CD4-positive, CD25-positive, alpha-beta regulatory T cell (primary cell): Measurements from ENCODE around the gene TMCO6. TPM values are rescaled to one million over a fixed set of nuclear protein-coding genes. Genes with fewer than 3 reads are reported as not detected.
"Not testable (repeated sequence)": the region's sequence is repeated elsewhere in the genome, so short reads cannot be mapped to it uniquely, and the experiment has no call there.

ENCODE experiments used
- ATAC-seq, 2 donors: fragments of 150-1000 bp; cut with Tn5 transposase; one replicate each; pipeline ENCODE4 v1.10.0; 2021; ENCODE audit warnings: low read depth in 2 of 2, moderate number of reproducible peaks in 2 of 2, moderate library complexity in 1 of 2
- DNase-seq, 3 donors: peaks; one replicate each; pipeline versions ENCODE4 v3.0.0 to v3.0.0-alpha.2; 2012 to 2022; ENCODE audit warnings: mixed read lengths in 1 of 3
- H3K27ac ChIP-seq: one replicate; pipeline ENCODE4 v1.7.0; 2013; ENCODE audit warnings: mild to moderate bottlenecking, low read length; ENCODE audit not compliant: insufficient read depth, poor library complexity, severe bottlenecking
- H3K27me3 ChIP-seq: one replicate; pipeline ENCODE4 v1.7.0; 2013; ENCODE audit warnings: low read length; ENCODE audit not compliant: control insufficient read depth, insufficient read depth
- H3K36me3 ChIP-seq: one replicate; pipeline ENCODE4 v1.7.0; 2013; ENCODE audit warnings: mild to moderate bottlenecking, low read length, moderate library complexity; ENCODE audit not compliant: control insufficient read depth, insufficient read depth
- H3K4me1 ChIP-seq: 2 replicates; pipeline ENCODE4 v1.7.0; 2013; ENCODE audit warnings: mild to moderate bottlenecking, low read length; ENCODE audit not compliant: insufficient read depth, control insufficient read depth, poor library complexity, severe bottlenecking
- H3K4me3 ChIP-seq: one replicate; pipeline ENCODE4 v1.7.0; 2013; ENCODE audit warnings: low read depth, mild to moderate bottlenecking, low read length, moderate library complexity
- H3K9me3 ChIP-seq, 2 experiments: 1 replicate in 1 of 2; 2 replicates in 1 of 2; pipeline ENCODE4 v1.7.0; 2013; ENCODE audit warnings: low read length in 2 of 2, mild to moderate bottlenecking in 1 of 2, moderate library complexity in 1 of 2; ENCODE audit not compliant: control insufficient read depth in 2 of 2
- H3K27ac Mint-ChIP-seq, 3 donors: one replicate each; pipeline ENCODE4 v1.8.0; 2020 to 2022; ENCODE audit warnings: mild to moderate bottlenecking in 3 of 3, mixed read lengths in 3 of 3, moderate library complexity in 2 of 3
- H3K27me3 Mint-ChIP-seq: one replicate; pipeline ENCODE4 v1.8.0; 2022; ENCODE audit warnings: mild to moderate bottlenecking, mixed read lengths
- H3K36me3 Mint-ChIP-seq: one replicate; pipeline ENCODE4 v1.8.0; 2020; ENCODE audit warnings: mixed read lengths
- H3K4me1 Mint-ChIP-seq, 4 donors: one replicate each; pipeline ENCODE4 v1.8.0; 2020 to 2022; ENCODE audit warnings: mixed read lengths in 4 of 4, mild to moderate bottlenecking in 1 of 4
- H3K4me3 Mint-ChIP-seq, 4 donors: one replicate each; pipeline ENCODE4 v1.8.0; 2020 to 2022; ENCODE audit warnings: mild to moderate bottlenecking in 4 of 4, mixed read lengths in 4 of 4, moderate library complexity in 3 of 4
- H3K9me3 Mint-ChIP-seq, 7 donors: one replicate each; pipeline ENCODE4 v1.8.0; 2020 to 2022; ENCODE audit warnings: mixed read lengths in 7 of 7, mild to moderate bottlenecking in 3 of 7, moderate library complexity in 2 of 7
- polyA plus RNA-seq, 4 donors: library from polyadenylated mRNA; unstranded; fragments of 300-500 nt; fragmentation: Illumina TruSeq; gene quantifications; one replicate each; pipeline ENCODE4 v1.2.3, GENCODE V29; 2021
- total RNA-seq: library from RNA; stranded (reverse); gene quantifications from one replicate; pipeline ENCODE4 v1.2.3, GENCODE V29; 2022

The TMCO6 gene
- total and polyA plus RNA-seq, 5 donors from 2014 or later = 17.0 to 24.1 (median 18.6) TPM

DNA sequence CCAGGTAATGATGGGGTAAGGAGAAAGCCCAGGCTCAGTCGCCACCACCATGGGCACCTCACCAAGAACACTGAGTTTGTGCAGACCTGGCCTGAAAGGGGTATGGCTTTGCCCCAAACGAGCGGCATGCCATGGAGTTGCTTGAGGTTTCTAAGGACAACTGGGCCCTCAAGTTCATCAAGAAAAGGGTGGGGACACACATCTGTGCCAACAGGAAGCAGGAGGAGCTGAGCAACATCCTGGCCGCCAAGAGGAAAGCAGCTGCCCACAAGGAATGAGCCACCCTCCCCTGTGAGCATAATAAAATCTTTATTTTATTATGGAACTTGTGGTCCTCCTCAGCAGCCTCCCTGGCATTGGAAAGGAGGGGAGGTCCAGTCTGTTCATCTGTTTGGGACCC, 30.1 kb upstream of the TMCO6 start:
- Mint-ChIP-seq H3K9me3 (peaks cover 0 to 1% (median 0%) of the 10 kb centered on the region in 7 donors), H3K27ac (no peak overlapping the region), H3K4me3 (no peak overlapping the region), H3K4me1 (peaks cover 0 to 10% (median 3%) of the 10 kb centered on the region in 4 donors), H3K36me3 (no peaks in the 10 kb centered on the region), H3K27me3 (peaks cover 37% of the 10 kb centered on the region)
- DNase-seq = peak in 1 of 3 donors; percentile 11
- peaks cover 10% of the 10 kb centered on the region for H3K27me3 ChIP-seq
- no peaks in the 10 kb centered on the region for H3K4me1 ChIP-seq
- ATAC-seq = no peak
- H3K36me3 ChIP-seq = no peaks in the 10 kb centered on the region
- H3K27ac ChIP-seq = no peak overlapping the region
- no peak overlapping the region for H3K4me3 ChIP-seq
- H3K9me3 ChIP-seq = no peaks in the 10 kb centered on the region

DNA sequence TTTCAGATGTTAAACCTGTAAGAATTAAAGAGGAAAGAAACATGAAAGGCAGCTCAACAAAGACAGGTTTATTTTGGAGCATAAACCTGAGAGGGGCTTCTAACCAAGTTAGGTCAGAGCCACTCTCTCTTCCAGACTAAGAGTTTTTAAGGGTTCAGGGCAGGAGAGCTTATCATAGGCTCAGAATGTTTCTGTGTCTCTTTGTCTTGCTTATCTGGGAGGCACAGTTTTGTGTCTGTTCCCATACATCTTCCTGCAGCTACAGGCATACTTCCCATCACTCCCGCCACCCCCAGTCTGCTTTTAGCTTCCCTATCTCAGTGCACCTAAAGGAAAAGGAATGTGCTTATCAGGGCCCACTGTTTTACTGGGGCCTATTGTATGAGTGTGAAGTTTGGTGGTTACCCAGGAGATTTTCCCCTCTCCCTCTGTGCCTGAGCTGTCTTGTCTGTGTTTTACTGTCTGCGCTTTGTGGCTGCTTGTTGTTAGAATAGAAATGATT, 28.2 kb upstream of the TMCO6 start:
- peaks cover 0 to 1% (median 0%) of the 10 kb centered on the region in 7 donors for H3K9me3 Mint-ChIP-seq
- H3K4me3 Mint-ChIP-seq = no peak overlapping the region
- no peaks in the 10 kb centered on the region for H3K4me1 ChIP-seq
- peaks cover 12% of the 10 kb centered on the region for H3K27me3 ChIP-seq
- no peak overlapping the region for H3K4me3 ChIP-seq
- H3K36me3 ChIP-seq = no peaks in the 10 kb centered on the region
- no peak for ATAC-seq
- no peaks in the 10 kb centered on the region for H3K9me3 ChIP-seq
- H3K4me1 Mint-ChIP-seq = peaks cover 0 to 10% (median 3%) of the 10 kb centered on the region in 4 donors
- H3K27me3 Mint-ChIP-seq = peaks cover 44% of the 10 kb centered on the region
- DNase-seq = no peak
- no peaks in the 10 kb centered on the region for H3K36me3 Mint-ChIP-seq
- H3K27ac Mint-ChIP-seq = peak overlapping the region in 1 of 3 donors; percentile 13
- H3K27ac ChIP-seq = no peak overlapping the region

DNA sequence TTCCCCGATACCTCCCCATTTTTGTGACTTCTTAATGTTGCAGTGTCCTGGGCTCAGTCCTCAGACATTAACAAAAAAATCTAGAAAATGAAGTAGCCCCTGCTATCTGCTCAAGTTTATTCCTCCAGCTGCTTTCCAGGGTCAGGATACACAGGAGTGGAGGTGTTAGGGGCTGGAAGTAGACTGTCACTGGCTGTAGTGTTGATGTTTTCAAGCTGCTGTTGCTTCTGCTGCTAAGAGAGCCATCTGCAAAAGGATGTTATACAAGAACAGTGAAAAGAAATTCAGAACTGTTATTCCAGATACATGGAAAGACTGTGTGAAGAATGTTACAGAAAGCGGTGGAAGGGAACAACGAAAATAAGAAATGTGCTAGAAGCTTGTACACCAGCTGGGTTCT, 16.9 kb upstream of the TMCO6 start:
- DNase-seq (no peak), ATAC-seq (no peak)
- Histone ChIP-seq H3K36me3 (no peaks in the 10 kb centered on the region), H3K27ac (no peak overlapping the region), H3K4me1 (no peaks in the 10 kb centered on the region), H3K4me3 (no peak overlapping the region), H3K27me3 (peaks cover 3% of the 10 kb centered on the region), H3K9me3 (no peaks in the 10 kb centered on the region)
- H3K4me1 Mint-ChIP-seq = no peaks in the 10 kb centered on the region
- no peak overlapping the region for H3K4me3 Mint-ChIP-seq
- H3K27me3 Mint-ChIP-seq = peaks cover 41% of the 10 kb centered on the region
- H3K27ac Mint-ChIP-seq = no peak overlapping the region
- H3K9me3 Mint-ChIP-seq = peaks cover 0 to 2% (median 0%) of the 10 kb centered on the region in 7 donors
- H3K36me3 Mint-ChIP-seq = no peaks in the 10 kb centered on the region

DNA sequence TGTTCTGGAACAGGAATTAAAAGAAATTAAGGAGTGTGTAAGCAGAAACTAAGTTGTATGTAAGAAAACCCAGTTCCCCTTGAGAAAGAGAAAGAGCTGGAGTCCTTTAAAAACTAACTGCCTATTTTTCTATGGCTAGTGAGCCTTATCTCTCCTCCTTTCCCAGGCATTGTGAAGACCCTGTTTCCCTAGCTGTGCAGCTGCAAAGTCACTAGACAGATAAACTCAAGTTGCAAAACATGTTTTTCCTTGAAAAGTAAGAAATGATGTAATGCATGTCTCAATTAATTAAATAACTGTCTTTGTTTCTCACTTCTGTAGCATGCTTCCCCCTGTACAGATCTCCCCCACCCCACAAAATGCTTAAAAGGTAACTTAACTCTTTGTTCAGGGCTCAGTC, 16.2 kb upstream of the TMCO6 start:
- not testable (repeated sequence) for H3K4me3 Mint-ChIP-seq, H3K4me1 Mint-ChIP-seq, H3K27me3 ChIP-seq, ATAC-seq, H3K9me3 ChIP-seq, H3K9me3 Mint-ChIP-seq, H3K4me3 ChIP-seq, H3K36me3 ChIP-seq, DNase-seq, H3K27ac ChIP-seq, H3K4me1 ChIP-seq, H3K27ac Mint-ChIP-seq, H3K36me3 Mint-ChIP-seq
- peaks cover 37% of the 10 kb centered on the region for H3K27me3 Mint-ChIP-seq

DNA sequence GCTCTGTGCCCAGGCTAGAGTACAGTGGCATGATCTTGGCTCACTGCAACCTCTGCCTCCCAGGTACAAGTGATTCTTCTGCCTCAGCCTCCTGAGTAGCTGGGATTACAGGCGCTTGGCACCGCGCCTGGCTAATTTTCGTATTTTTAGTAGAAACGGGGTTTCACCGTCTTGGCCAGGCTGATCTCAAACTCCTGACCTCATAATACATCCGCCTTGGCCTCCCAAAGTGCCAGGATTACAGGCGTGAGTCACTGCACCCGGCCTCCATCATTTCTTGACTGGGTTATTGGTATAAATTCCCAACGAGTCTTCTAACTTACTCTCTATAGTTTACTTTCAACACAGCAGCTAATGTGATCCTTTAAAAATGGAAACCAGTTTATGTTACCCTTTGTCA, 14.4 kb upstream of the TMCO6 start:
- H3K9me3 Mint-ChIP-seq, H3K27ac Mint-ChIP-seq, H3K36me3 ChIP-seq, H3K27ac ChIP-seq, H3K4me3 Mint-ChIP-seq, H3K4me1 Mint-ChIP-seq, H3K36me3 Mint-ChIP-seq, ATAC-seq, H3K27me3 ChIP-seq, DNase-seq, H3K4me1 ChIP-seq, H3K9me3 ChIP-seq, H3K4me3 ChIP-seq: not testable (repeated sequence)
- peaks cover 20% of the 10 kb centered on the region for H3K27me3 Mint-ChIP-seq

DNA sequence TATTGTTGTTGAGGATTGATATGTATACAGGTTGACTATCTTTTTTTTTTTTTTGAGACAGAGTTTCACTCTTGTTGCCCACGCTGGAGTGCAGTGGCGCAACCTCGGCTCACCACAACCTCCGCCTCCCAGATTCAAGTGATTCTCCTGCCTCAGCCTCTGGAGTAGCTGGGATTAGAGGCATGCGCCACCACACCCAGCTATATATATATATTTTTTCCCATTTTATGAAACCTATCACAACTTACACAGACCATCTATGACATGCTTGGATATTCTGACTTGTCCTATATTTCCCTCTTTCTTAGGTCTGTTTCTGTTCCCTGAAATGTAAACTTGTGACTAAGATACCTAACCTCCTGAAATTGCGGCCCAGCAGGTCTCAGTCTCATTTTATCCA, 11.3 kb upstream of the TMCO6 start:
- DNase-seq (no peak), ATAC-seq (no peak)
- Histone ChIP-seq H3K9me3 (no peaks in the 10 kb centered on the region), H3K27ac (no peak overlapping the region), H3K4me3 (no peak overlapping the region), H3K4me1 (peaks cover 15% of the 10 kb centered on the region), H3K27me3 (peaks cover 7% of the 10 kb centered on the region), H3K36me3 (no peaks in the 10 kb centered on the region)
- peaks cover 0 to 8% (median 0%) of the 10 kb centered on the region in 7 donors for H3K9me3 Mint-ChIP-seq
- peaks cover 0 to 19% (median 10%) of the 10 kb centered on the region in 4 donors for H3K4me1 Mint-ChIP-seq
- H3K27me3 Mint-ChIP-seq = peaks cover 28% of the 10 kb centered on the region
- no peak overlapping the region for H3K4me3 Mint-ChIP-seq
- H3K36me3 Mint-ChIP-seq = no peaks in the 10 kb centered on the region
- H3K27ac Mint-ChIP-seq = no peak overlapping the region

DNA sequence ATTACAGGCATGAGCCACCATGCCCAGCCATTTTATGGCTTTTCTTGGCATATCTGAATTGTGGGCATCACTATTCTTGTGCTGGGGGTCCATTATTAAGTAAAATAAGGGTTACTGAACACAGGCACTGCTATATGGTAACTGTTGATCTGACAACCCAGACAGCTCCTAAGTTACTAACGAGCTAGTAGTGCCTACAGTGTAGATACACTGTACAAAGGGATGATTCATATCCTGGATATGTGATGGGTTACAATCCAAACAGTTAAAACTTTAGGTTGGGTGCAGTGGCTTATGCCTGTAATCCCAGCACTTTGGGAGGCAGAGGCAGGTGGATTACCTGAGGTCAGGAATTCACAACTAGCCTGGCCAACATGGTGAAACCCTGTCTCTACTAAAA, 10.5 kb upstream of the TMCO6 start:
- Mint-ChIP-seq H3K4me1 (peaks cover 3 to 24% (median 11%) of the 10 kb centered on the region in 4 donors), H3K27me3 (peaks cover 32% of the 10 kb centered on the region), H3K27ac (no peak overlapping the region), H3K9me3 (peaks cover 0 to 8% (median 0%) of the 10 kb centered on the region in 7 donors), H3K36me3 (no peaks in the 10 kb centered on the region), H3K4me3 (no peak overlapping the region)
- Histone ChIP-seq H3K36me3 (no peaks in the 10 kb centered on the region), H3K4me1 (peaks cover 20% of the 10 kb centered on the region), H3K9me3 (no peaks in the 10 kb centered on the region), H3K27ac (no peak overlapping the region), H3K4me3 (no peak overlapping the region), H3K27me3 (peaks cover 8% of the 10 kb centered on the region)
- ATAC-seq (no peak), DNase-seq (no peak)

DNA sequence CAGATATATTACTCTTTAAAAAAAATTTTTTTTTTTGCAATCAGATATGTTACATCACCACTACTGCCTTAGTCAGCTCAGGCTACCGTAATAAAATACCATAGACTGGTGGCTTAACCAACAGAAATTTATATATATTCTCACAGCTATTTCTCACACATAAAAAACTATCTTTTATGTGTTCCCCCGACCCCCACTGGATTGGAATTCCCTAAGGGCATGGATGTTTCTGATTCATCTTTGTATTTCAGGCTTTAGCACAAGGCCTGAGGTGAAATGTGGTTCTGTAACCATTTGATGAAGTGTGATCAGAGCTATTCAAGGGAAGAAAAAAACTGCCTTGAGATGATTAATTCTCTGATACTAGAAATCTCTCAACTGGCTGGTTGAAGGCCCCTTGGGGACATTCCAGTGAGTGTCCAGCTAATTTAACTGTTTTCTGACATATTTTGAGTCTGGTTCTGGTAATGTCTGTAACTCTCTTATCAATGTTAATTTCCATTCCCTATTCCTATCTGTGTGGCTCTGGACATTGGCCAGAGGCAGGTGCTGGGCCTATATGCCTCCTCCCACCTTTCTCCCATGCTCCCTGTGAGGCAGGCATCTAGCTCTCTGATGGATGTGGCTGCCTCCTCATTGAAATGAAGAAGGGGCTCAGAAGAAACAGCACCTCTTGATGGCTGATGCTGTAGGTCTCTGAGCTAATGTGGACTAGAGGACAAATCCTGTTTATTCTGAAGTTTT, 8.8 kb upstream of the TMCO6 start:
- H3K4me3 ChIP-seq = no peak overlapping the region
- no peaks in the 10 kb centered on the region for H3K36me3 ChIP-seq
- Mint-ChIP-seq H3K4me3 (peak overlapping the region in 2 of 4 donors; percentile 82 to 85), H3K36me3 (no peaks in the 10 kb centered on the region), H3K4me1 (peaks cover 4 to 27% (median 13%) of the 10 kb centered on the region in 4 donors), H3K27ac (no peak overlapping the region), H3K27me3 (peaks cover 30% of the 10 kb centered on the region), H3K9me3 (peaks cover 0 to 8% (median 0%) of the 10 kb centered on the region in 7 donors)
- peaks cover 10% of the 10 kb centered on the region for H3K27me3 ChIP-seq
- H3K4me1 ChIP-seq = peaks cover 20% of the 10 kb centered on the region
- H3K9me3 ChIP-seq = no peaks in the 10 kb centered on the region
- ATAC-seq = no peak
- H3K27ac ChIP-seq = no peak overlapping the region
- DNase-seq = no peak
